Endodermal cell (in vitro differentiated cells): ENCODE results near the gene MKRN2OS. TPM values are rescaled to one million over a fixed set of nuclear protein-coding genes. Genes with fewer than 3 reads are reported as not detected.

Source experiments
- DNase-seq: peaks from one replicate; pipeline ENCODE4 v3.0.0-alpha.2; 2017
- H3K27ac ChIP-seq: 2 replicates; pipeline ENCODE4 v1.5.1; 2013; ENCODE audit warnings: mild to moderate bottlenecking, low read depth, low read length, moderate library complexity
- H3K27me3 ChIP-seq: 2 replicates; pipeline ENCODE4 v1.6.1; 2013; ENCODE audit warnings: mild to moderate bottlenecking, low read length, moderate library complexity; ENCODE audit not compliant: insufficient read depth, control insufficient read depth, poor library complexity, severe bottlenecking
- H3K36me3 ChIP-seq: 2 replicates; pipeline ENCODE4 v1.7.0; 2013; ENCODE audit warnings: mild to moderate bottlenecking, low read length, moderate library complexity; ENCODE audit not compliant: control insufficient read depth, insufficient read depth
- H3K4me1 ChIP-seq: one replicate; pipeline ENCODE4 v1.7.0; 2013; ENCODE audit warnings: low read length; ENCODE audit not compliant: control insufficient read depth, insufficient read depth
- H3K4me3 ChIP-seq: 2 replicates; pipeline ENCODE4 v1.5.1; 2013; ENCODE audit warnings: mild to moderate bottlenecking, low read length, moderate library complexity
- H3K9ac ChIP-seq: 2 replicates; pipeline ENCODE4 v1.6.1; 2013; ENCODE audit warnings: mild to moderate bottlenecking, low read length, moderate library complexity; ENCODE audit not compliant: poor library complexity, severe bottlenecking; ENCODE audit errors: extremely low read depth
- H3K9me3 ChIP-seq: 2 replicates; pipeline ENCODE4 v1.6.1; 2013; ENCODE audit warnings: mild to moderate bottlenecking, low read length, moderate library complexity; ENCODE audit not compliant: control insufficient read depth
- H3K27ac Mint-ChIP-seq: 2 replicates; pipeline ENCODE4 v1.8.0; 2020; ENCODE audit warnings: mixed read lengths
- H3K27me3 Mint-ChIP-seq: 2 replicates; pipeline ENCODE4 v1.8.0; 2021; ENCODE audit warnings: mild to moderate bottlenecking, mixed read lengths; ENCODE audit not compliant: insufficient read depth
- H3K36me3 Mint-ChIP-seq: 2 replicates; pipeline ENCODE4 v1.8.0; 2020; ENCODE audit warnings: low read depth, mixed read lengths
- H3K4me1 Mint-ChIP-seq: 2 replicates; pipeline ENCODE4 v1.8.0; 2020; ENCODE audit warnings: mixed read lengths
- H3K4me3 Mint-ChIP-seq: 2 replicates; pipeline ENCODE4 v1.8.0; 2020; ENCODE audit warnings: mild to moderate bottlenecking, moderate library complexity, mixed read lengths
- H3K9me3 Mint-ChIP-seq: 2 replicates; pipeline ENCODE4 v1.8.0; 2020; ENCODE audit warnings: mild to moderate bottlenecking, mixed read lengths
- CTCF ChIP-seq: fragments of 200-600 bp; sonication (generic); conservative IDR thresholded peaks from 2 replicates; pipeline ENCODE4 v1.5.0; 2021; ENCODE audit warnings: antibody characterized with exemption, mild to moderate bottlenecking
- WGBS, 2 experiments: methylation state at CpG; one replicate each; pipeline versions ENCODE4 v1.1.5 to v1.1.7; 2013; ENCODE audit warnings: missing lambda C conversion rate in 2 of 2, mixed read lengths in 1 of 2; ENCODE audit not compliant: insufficient coverage in 1 of 2, insufficient read length in 1 of 2; 5-methylcytosine and 5-hydroxymethylcytosine counted together
- total RNA-seq, 2 donors: library from RNA; stranded (reverse); fragmentation: NEBNext Ultra II Directional in 1 of 2; extraction: Animal tissue kit (Norgen Biotek cat#: 25700) in 1 of 2; gene quantifications; 2 replicates in 1 of 2; 3 replicates in 1 of 2; pipeline ENCODE4 v1.2.1, GENCODE V29; 2021

MKRN2OS gene
- total RNA-seq, 2 donors from 2014 or later: 0.84 TPM; not detected in 1

DNA sequence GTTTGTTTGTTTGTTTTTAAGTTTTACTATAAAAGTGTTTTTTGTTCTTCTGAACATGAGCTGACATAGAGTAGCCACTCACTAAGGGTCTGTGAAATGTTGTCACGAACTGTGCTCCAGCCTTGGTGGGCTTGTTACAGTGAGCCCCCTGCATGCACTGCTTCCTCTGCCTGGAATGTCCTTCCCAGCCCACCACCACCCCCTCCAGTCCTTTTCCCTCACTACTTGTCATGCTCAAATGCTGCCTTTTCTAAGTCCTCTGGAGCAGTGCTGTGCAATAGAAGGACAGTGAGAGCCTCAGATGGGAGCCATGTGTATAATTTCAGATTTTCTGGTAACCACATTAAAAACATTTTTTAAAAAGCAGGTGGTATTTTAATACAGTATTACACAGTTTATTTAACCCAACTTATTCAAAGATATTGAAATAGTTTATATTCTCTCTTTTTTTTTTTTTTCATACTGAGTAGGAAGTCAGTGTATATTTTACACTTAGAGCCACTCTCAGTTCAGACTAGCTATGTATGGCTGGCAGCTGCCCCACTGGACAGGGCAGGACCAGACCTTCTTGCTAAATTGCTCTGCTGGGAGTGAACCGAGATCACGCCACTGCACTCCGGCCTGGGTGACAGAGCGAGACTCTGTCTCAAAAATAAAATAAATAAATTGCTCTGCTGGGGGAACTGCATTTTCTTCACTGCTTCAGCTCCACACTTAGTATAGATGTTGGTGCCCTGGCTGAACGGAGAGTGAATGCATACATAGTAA is 26.9 kb downstream of the MKRN2OS start:
- Mint-ChIP-seq H3K36me3 (peaks cover 41% of the 10 kb centered on the region), H3K4me1 (peaks cover 12% of the 10 kb centered on the region), H3K4me3 (no peak overlapping the region), H3K27me3 (no peaks in the 10 kb centered on the region), H3K27ac (peak overlapping the region; percentile 64), H3K9me3 (peaks cover 14% of the 10 kb centered on the region)
- 88 to 92% methylated on average over 4 to 6 of the region's 6 CpGs for WGBS, 2 experiments
- DNase-seq: no peak
- Histone ChIP-seq H3K27ac (no peak overlapping the region), H3K36me3 (peaks cover 17% of the 10 kb centered on the region), H3K9ac (no peak overlapping the region), H3K4me1 (peaks cover 17% of the 10 kb centered on the region), H3K27me3 (no peaks in the 10 kb centered on the region), H3K4me3 (no peak overlapping the region), H3K9me3 (peaks cover 9% of the 10 kb centered on the region)
- TF ChIP-seq CTCF: peak; percentile 39

- Histone ChIP-seq H3K4me1 (peaks cover 8% of the 10 kb centered on the region), H3K36me3 (peaks cover 22% of the 10 kb centered on the region), H3K4me3 (no peak overlapping the region), H3K27ac (no peak overlapping the region), H3K9ac (no peak overlapping the region), H3K9me3 (peaks cover 9% of the 10 kb centered on the region), H3K27me3 (no peaks in the 10 kb centered on the region)
- DNase-seq: no peak
- peaks cover 28% of the 10 kb centered on the region for H3K36me3 Mint-ChIP-seq
- no peaks in the 10 kb centered on the region for H3K27me3 Mint-ChIP-seq
- no peak for TF ChIP-seq CTCF
- no peak overlapping the region for H3K4me3 Mint-ChIP-seq
- peaks cover 8% of the 10 kb centered on the region for H3K9me3 Mint-ChIP-seq
- no peak overlapping the region for H3K27ac Mint-ChIP-seq
- 90 to 93% methylated on average over 8 to 11 of the region's 11 CpGs for WGBS, 2 experiments
- H3K4me1 Mint-ChIP-seq: peaks cover 12% of the 10 kb centered on the region
These were observed 28.4 kb downstream of the MKRN2OS start for GRCh38 chr3:12516873-12517272.

- Mint-ChIP-seq H3K27ac (no peak overlapping the region), H3K9me3 (peaks cover under 1% of the 10 kb centered on the region), H3K27me3 (no peaks in the 10 kb centered on the region), H3K4me3 (no peak overlapping the region), H3K4me1 (peaks cover 12% of the 10 kb centered on the region), H3K36me3 (peaks cover 21% of the 10 kb centered on the region)
- H3K27ac ChIP-seq: no peak overlapping the region
- H3K4me3 ChIP-seq: no peak overlapping the region
- peaks cover 8% of the 10 kb centered on the region for H3K4me1 ChIP-seq
- DNase-seq: no peak
- no peaks in the 10 kb centered on the region for H3K27me3 ChIP-seq
- peaks cover 1% of the 10 kb centered on the region for H3K9me3 ChIP-seq
- H3K9ac ChIP-seq: no peak overlapping the region
- TF ChIP-seq CTCF: no peak
- peaks cover 13% of the 10 kb centered on the region for H3K36me3 ChIP-seq
These were observed 29.7 kb downstream of the MKRN2OS start for GRCh38 chr3:12515631-12516030.
